Measurements from ENCODE around the gene GHITM. TPM values are rescaled to one million over a fixed set of nuclear protein-coding genes. Genes with fewer than 3 reads are reported as not detected.

GHITM gene
- total and polyA plus RNA-seq, 2 donors (not counting 1 experiment from before 2014, with no cell fraction given) = 167 to 259 TPM

GRCh38 chr10:84197643-84198042 is 58.3 kb downstream of the GHITM start:
- H3K27me3 ChIP-seq (ENCODE audit: control insufficient read depth, insufficient read depth, low read length) = peaks cover 30% of the 10 kb centered on the region
- H2AFZ ChIP-seq (ENCODE audit: low read length) = no peak overlapping the region
- H3K4me2 ChIP-seq (ENCODE audit: extremely low read depth, insufficient read depth, low read length) = no peak overlapping the region
- no peak overlapping the region for H3K27ac ChIP-seq (ENCODE audit: insufficient read depth, low read length)
- no peaks in the 10 kb centered on the region for H4K20me1 ChIP-seq (ENCODE audit: control insufficient read depth, extremely low read depth, insufficient read depth, low read length)
- H3K4me1 ChIP-seq (ENCODE audit: control insufficient read depth, extremely low read depth, insufficient read depth, low read length) = no peaks in the 10 kb centered on the region
- no peak overlapping the region for H3K9ac ChIP-seq (ENCODE audit: insufficient read depth, low read length)
- no peak overlapping the region for H3K4me3 ChIP-seq (replicated peaks in 1 of 4; ENCODE audit: control extremely low read depth in 1 of 4, insufficient read depth in 1 of 4, low read depth in 3 of 4, low read length in 4 of 4)
- no peaks in the 10 kb centered on the region for H3K9me3 ChIP-seq (ENCODE audit: control insufficient read depth, insufficient read depth, low read depth, low read length)
- no peaks in the 10 kb centered on the region for H3K79me2 ChIP-seq (ENCODE audit: control insufficient read depth, insufficient read depth, low read length)
- TF ChIP-seq EZH2 (IDR thresholded peaks at IDR 0.05; ENCODE audit: low read length, missing control alignments) = no peak
- TF ChIP-seq CTCF (conservative IDR thresholded peaks at IDR 0.05 in 1 of 2, IDR thresholded peaks at IDR 0.05 in 1 of 2; ENCODE audit: low read depth in 1 of 2, low read length in 2 of 2) = no peak
- DNase-seq (ENCODE audit: low read depth in 2 of 2) = no peak
- no peaks in the 10 kb centered on the region for H3K36me3 ChIP-seq (ENCODE audit: control insufficient read depth, insufficient read depth, low read length)

GRCh38 chr10:84198206-84198915 is 59.1 kb downstream of the GHITM start:
- H3K9ac ChIP-seq (ENCODE audit: insufficient read depth, low read length) = no peak overlapping the region
- no peaks in the 10 kb centered on the region for H4K20me1 ChIP-seq (ENCODE audit: control insufficient read depth, extremely low read depth, insufficient read depth, low read length)
- no peaks in the 10 kb centered on the region for H3K36me3 ChIP-seq (ENCODE audit: control insufficient read depth, insufficient read depth, low read length)
- no peak overlapping the region for H3K4me2 ChIP-seq (ENCODE audit: extremely low read depth, insufficient read depth, low read length)
- H2AFZ ChIP-seq (ENCODE audit: low read length) = no peak overlapping the region
- H3K27ac ChIP-seq (ENCODE audit: insufficient read depth, low read length) = no peak overlapping the region
- no peak overlapping the region for H3K4me3 ChIP-seq (replicated peaks in 1 of 4; ENCODE audit: control extremely low read depth in 1 of 4, insufficient read depth in 1 of 4, low read depth in 3 of 4, low read length in 4 of 4)
- H3K79me2 ChIP-seq (ENCODE audit: control insufficient read depth, insufficient read depth, low read length) = no peaks in the 10 kb centered on the region
- H3K9me3 ChIP-seq (ENCODE audit: control insufficient read depth, insufficient read depth, low read depth, low read length) = no peaks in the 10 kb centered on the region
- H3K27me3 ChIP-seq (ENCODE audit: control insufficient read depth, insufficient read depth, low read length) = peaks cover 27% of the 10 kb centered on the region
- H3K4me1 ChIP-seq (ENCODE audit: control insufficient read depth, extremely low read depth, insufficient read depth, low read length) = no peaks in the 10 kb centered on the region
- no peak for DNase-seq (ENCODE audit: low read depth in 2 of 2)
- TF ChIP-seq EZH2 (IDR thresholded peaks at IDR 0.05; ENCODE audit: low read length, missing control alignments) (no peak), CTCF (conservative IDR thresholded peaks at IDR 0.05 in 1 of 2, IDR thresholded peaks at IDR 0.05 in 1 of 2; ENCODE audit: low read depth in 1 of 2, low read length in 2 of 2) (no peak)

- H3K36me3 ChIP-seq (ENCODE audit: control insufficient read depth, insufficient read depth, low read length) = no peaks in the 10 kb centered on the region
- no peak overlapping the region for H2AFZ ChIP-seq (ENCODE audit: low read length)
- no peak overlapping the region for H3K4me3 ChIP-seq (replicated peaks in 1 of 4; ENCODE audit: control extremely low read depth in 1 of 4, insufficient read depth in 1 of 4, low read depth in 3 of 4, low read length in 4 of 4)
- no peak for TF ChIP-seq EZH2 (IDR thresholded peaks at IDR 0.05; ENCODE audit: low read length, missing control alignments)
- no peak for TF ChIP-seq CTCF (conservative IDR thresholded peaks at IDR 0.05 in 1 of 2, IDR thresholded peaks at IDR 0.05 in 1 of 2; ENCODE audit: low read depth in 1 of 2, low read length in 2 of 2)
- H3K27me3 ChIP-seq (ENCODE audit: control insufficient read depth, insufficient read depth, low read length) = peaks cover 7% of the 10 kb centered on the region
- no peak overlapping the region for H3K9ac ChIP-seq (ENCODE audit: insufficient read depth, low read length)
- H3K4me1 ChIP-seq (ENCODE audit: control insufficient read depth, extremely low read depth, insufficient read depth, low read length) = no peaks in the 10 kb centered on the region
- no peak overlapping the region for H3K27ac ChIP-seq (ENCODE audit: insufficient read depth, low read length)
- H3K9me3 ChIP-seq (ENCODE audit: control insufficient read depth, insufficient read depth, low read depth, low read length) = no peaks in the 10 kb centered on the region
- no peak overlapping the region for H3K4me2 ChIP-seq (ENCODE audit: extremely low read depth, insufficient read depth, low read length)
- no peaks in the 10 kb centered on the region for H3K79me2 ChIP-seq (ENCODE audit: control insufficient read depth, insufficient read depth, low read length)
- no peak for DNase-seq (ENCODE audit: low read depth in 2 of 2)
- H4K20me1 ChIP-seq (ENCODE audit: control insufficient read depth, extremely low read depth, insufficient read depth, low read length) = no peaks in the 10 kb centered on the region
These were observed 61.4 kb downstream of the GHITM start for GRCh38 chr10:84200537-84201243.

Data from fibroblast of lung (primary cell).